KBM-7 (cell line): ENCODE measurements around the gene SLC35C1.

Source experiments
- DNase-seq: peaks from one replicate; pipeline ENCODE4 v3.0.0-alpha.2; 2015
- in situ Hi-C: fragments of 300-500 bp; cut with MboI; formaldehyde crosslinking; loops from 2 replicates; pipeline ENCODE4 v1.14.3; 2020; ENCODE audit warnings: low sequenced_read_pairs, low pct_unique_long_range_greater_than_20kb, mixed read lengths

SLC35C1 gene

DNA sequence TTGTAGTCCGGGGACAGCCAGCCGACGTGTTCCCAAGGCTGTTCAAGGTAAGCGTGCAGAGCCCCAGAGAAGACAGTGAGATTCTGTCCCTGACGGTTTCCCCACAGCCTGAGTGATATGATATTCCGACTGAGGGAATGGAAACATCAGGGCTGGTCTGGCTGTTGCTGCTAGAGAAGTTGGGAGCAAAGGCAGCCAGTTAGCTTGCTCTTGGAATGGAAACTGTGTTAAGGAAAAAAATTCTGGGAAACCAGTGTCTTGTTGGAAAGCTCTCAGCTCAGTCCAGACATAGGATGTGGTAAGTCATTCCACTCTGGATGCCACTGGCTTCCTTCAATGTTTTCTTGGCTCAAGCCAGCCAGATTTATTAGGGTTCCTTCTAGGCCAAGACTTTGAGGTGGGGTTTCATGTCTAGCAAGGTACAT, 51.1 kb downstream of the SLC35C1 start:
- in situ Hi-C loops, result no loop called here
- DNase-seq, result no peak

DNA sequence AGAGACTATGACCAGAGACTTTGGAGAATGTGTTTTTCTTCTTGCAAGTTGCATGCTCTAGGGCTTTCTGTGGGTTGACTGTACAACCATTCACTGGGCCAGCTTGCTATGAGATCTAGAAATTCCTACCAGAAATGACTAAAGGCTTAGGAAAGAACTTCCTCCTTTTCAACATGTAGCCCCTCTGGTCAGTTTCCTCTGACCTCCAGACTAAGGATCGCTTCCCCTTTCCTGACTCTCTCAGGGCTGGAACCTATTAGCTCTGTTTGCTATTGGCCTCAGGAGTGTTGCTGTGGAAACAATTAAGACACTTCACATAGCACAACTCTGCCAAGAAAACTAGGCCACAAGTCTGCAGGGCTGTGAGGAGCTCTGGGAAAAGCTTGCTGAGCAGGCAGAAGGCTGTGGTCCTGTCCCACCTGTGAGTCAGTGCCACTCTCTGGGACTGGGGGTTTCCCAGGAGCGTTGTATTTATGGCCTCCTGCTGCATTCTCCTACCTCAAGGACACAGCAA, 53.1 kb downstream of the SLC35C1 start:
- no peak for DNase-seq
- in situ Hi-C loops, result no loop called here

- no peak for DNase-seq
- in situ Hi-C loops, result no loop called here
Measured at GRCh38 chr11:45858751-45859398, 53.9 kb downstream of the SLC35C1 start.

DNA sequence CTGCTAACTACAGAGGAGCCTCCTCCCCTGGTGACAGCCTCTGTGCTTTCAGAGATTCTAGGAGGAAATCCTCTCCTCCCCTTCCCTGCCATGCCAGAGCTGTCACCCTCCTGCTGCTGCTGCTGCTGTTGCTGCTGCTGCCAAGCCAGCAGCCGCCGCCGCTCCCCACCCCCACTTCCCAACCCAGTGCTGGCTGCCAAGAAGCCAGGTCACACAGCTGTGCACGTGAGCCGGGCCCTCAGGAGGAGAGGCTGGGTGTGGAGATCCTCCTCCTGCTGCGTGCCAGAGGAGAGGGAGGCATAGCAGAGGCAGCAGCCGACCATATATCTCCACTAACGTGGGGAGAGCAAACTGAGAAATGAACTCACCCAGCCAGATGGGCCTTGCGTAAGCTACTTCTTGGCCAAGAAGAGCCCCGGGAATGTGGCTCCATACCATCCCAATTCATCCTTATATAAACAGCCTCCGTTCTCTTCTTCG, 54.8 kb downstream of the SLC35C1 start:
- DNase-seq, result no peak
- in situ Hi-C loops, result no loop called here

DNA sequence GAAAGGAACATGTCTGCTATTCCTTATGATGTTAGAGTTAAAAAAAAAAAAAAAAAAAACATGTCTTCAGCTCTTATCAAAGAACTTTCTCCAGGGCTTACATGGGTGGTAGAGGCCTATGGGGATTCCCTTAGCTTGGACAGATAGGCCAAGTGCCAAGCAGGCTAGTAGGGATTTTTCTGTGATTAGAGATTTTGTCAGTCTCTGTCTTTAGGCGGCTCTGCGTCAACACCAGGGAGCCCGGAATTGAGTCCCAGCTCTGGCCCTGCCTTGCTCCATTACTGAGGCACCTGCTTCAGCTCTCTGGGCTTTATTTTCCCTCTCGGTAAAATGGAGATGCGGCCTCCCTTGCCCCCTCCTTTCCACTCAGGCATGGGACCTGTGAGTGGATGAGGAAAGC, 55.4 kb downstream of the SLC35C1 start:
- in situ Hi-C loops, result no loop called here
- DNase-seq, result no peak

DNA sequence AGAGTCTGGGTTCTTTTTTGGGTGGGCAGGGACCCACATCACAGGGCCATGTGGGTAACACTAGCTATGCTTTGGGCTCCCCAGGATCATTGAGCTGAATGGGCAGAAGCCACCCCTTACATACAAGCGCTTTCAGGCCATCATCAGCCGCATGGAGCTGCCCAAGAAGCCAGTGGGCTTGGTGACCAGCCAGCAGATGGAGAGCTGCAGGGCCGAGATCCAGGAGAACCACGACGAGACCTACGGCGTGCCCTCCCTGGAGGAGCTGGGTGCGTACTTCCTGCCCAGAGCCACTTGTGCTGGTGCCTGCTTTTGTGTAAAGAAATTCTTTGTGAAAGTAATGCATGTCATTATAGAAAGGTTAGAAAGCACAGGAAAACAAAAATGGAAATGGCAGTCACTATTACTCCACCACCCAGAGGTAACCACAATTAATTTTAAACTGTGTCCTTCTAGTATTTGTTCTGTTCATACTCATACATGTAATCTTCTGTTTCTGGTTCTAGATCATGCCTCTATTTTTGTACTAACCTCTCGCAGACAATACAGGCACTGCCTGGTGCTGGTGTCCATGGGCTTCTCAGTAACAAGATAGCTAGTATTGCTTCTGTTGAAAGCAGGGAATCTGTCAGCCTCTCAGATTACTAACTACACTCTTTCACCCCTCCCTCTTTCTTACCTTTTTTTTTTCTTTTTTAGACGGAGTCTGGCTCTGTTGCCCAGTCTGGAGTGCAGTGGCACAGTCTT, 56.0 kb downstream of the SLC35C1 start:
- no peak for DNase-seq
- in situ Hi-C loops, result no loop called here
